Upper lobe of right lung (tissue), 1 donor: Measurements from ENCODE around the gene NNMT. TPM values are rescaled to one million over a fixed set of nuclear protein-coding genes. Genes with fewer than 3 reads are reported as not detected.

Experiments used
- ATAC-seq: fragments of 200-7000 bp; cut with Tn5 transposase; one replicate; pipeline ENCODE4 v1.9.1; 2020; ENCODE audit warnings: mild to moderate bottlenecking, moderate library complexity
- DNase-seq: peaks from one replicate; pipeline ENCODE4 v3.0.0-alpha.2; 2020
- H3K27ac ChIP-seq: fragments of 200-600 bp; one replicate; pipeline ENCODE4 v1.8.0; 2022
- H3K27me3 ChIP-seq: fragments of 200-600 bp; one replicate; pipeline ENCODE4 v1.8.0; 2022; ENCODE audit warnings: mild to moderate bottlenecking
- H3K36me3 ChIP-seq: fragments of 200-600 bp; one replicate; pipeline ENCODE4 v1.8.0; 2022
- H3K4me1 ChIP-seq: fragments of 200-600 bp; one replicate; pipeline ENCODE4 v1.8.0; 2022
- H3K4me3 ChIP-seq: fragments of 200-600 bp; one replicate; pipeline ENCODE4 v1.8.0; 2022; ENCODE audit warnings: mild to moderate bottlenecking
- H3K9me3 ChIP-seq: fragments of 200-600 bp; one replicate; pipeline ENCODE4 v1.8.0; 2022
- CTCF ChIP-seq: fragments of 200-600 bp; IDR thresholded peaks from one replicate; pipeline ENCODE4 v1.8.0; 2022; ENCODE audit warnings: antibody characterized with exemption
- intact Hi-C: fragments of 100-400 bp; cut with DNase I; formaldehyde crosslinking; loops from one replicate; pipeline ENCODE4 v1.11.0; 2022
- total RNA-seq: library from RNA; stranded (reverse); fragmentation: NEBNext Ultra II Directional; extraction: Animal tissue kit (Norgen Biotek cat#: 25700); gene quantifications from one replicate; pipeline ENCODE4 v1.2.1, GENCODE V29; 2021
- donor health status: DM: no; HTN: yes; CAD: no; lungs with severe emphysema.

The NNMT gene
- total RNA-seq, 1 donor from 2014 or later: 349 TPM

GRCh38 chr11:114256967-114257286, 39.3 kb upstream of the NNMT start:
- DNase-seq: no peak

DNA sequence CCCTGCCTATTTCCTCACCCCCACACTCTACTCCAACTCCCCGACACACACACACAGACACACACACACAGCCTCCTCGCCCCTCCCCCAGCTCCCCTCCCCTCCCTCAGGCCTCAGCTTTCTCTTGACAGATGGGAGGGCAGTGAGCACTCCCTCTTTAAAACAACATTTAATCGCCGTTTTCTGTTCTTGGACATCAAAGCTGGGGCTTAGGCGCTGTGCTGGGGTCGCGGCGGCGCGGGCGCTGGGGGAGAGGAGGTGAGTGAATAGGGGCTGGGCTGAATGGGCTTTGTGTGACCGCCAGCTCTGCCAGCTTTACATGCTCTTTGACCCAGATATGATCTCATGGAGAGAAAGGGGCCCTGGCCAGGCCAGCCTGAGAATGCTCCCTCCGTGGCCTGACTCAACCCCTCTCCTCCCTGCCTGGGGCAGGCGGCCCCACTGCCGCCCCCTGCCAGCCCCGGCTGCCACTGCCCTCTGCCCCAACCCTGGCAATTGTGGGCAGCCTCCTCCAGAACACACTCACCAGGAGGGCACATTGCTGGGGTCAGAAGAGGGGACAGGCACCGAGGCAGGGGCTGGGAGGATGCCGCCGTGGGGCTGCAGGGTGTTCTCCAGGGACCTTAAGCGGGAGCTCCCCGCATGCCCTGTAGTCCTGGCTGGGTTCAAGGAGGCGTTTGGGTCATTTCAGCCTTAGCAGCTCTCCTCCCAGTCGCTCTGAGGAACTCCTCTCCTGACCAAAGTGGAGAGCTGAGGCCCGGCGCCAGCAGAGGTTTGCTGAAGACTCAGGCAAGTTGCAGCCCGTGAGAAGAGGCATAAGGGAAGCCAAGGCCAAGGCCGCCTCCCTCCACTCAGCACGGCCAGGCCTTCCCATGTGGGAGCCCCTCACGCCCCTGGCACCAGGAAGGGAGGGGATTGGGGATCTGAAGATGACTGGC, 38.3 kb upstream of the NNMT start:
- H3K27ac ChIP-seq: peak overlapping the region; percentile 55
- H3K27me3 ChIP-seq: no peaks in the 10 kb centered on the region
- H3K4me1 ChIP-seq: peaks cover 32% of the 10 kb centered on the region
- H3K36me3 ChIP-seq: peaks cover 24% of the 10 kb centered on the region
- DNase-seq: peak; percentile 74
- no peaks in the 10 kb centered on the region for H3K9me3 ChIP-seq
- no peak overlapping the region for H3K4me3 ChIP-seq
- peak; percentile 25 for TF ChIP-seq CTCF
- ATAC-seq: peak; percentile 24
- intact Hi-C loops: loop anchor here (10.0 kb wide), 2 partner anchors 53 to 193 kb away; no protein-coding TSS in a partner anchor

More at GRCh38 chr11:114256967-114257286, 39.3 kb upstream of the NNMT start:
- H3K27me3 ChIP-seq: no peaks in the 10 kb centered on the region
- TF ChIP-seq CTCF: no peak
- H3K4me1 ChIP-seq: peaks cover 27% of the 10 kb centered on the region
- peaks cover 33% of the 10 kb centered on the region for H3K36me3 ChIP-seq
- intact Hi-C loops: loop anchor here (10.0 kb wide), 2 partner anchors 52 to 192 kb away; no protein-coding TSS in a partner anchor
- ATAC-seq: no peak
- H3K9me3 ChIP-seq: no peaks in the 10 kb centered on the region
- H3K27ac ChIP-seq: peak overlapping the region; percentile 55
- no peak overlapping the region for H3K4me3 ChIP-seq

DNA sequence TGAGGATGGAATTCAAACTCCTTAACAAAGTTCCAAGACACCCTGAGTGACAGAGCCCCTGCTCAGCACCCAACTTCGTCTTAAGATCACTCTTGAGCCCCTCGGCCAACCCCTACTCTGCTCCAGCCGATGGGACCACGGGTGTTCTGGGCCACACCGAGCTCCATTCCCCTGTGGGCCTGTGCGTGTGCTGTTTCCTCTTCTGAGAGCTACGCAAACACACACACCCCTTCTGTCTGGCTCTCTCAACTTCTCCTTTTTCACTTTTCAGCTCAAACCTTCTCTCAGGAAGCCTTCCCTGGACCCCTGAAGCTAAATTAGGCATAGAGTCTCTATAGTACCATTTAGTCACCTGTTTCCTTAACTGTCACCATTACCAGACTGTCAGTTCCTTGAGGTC, 37.5 kb upstream of the NNMT start:
- intact Hi-C loops: loop anchor here (10.0 kb wide), 2 partner anchors 54 to 194 kb away; no protein-coding TSS in a partner anchor
- H3K27ac ChIP-seq: peak overlapping the region; percentile 55
- no peak for TF ChIP-seq CTCF
- H3K4me3 ChIP-seq: no peak overlapping the region
- peaks cover 16% of the 10 kb centered on the region for H3K36me3 ChIP-seq
- no peaks in the 10 kb centered on the region for H3K27me3 ChIP-seq
- no peak for DNase-seq
- peak; percentile 38 for ATAC-seq
- H3K4me1 ChIP-seq: peaks cover 32% of the 10 kb centered on the region
- no peaks in the 10 kb centered on the region for H3K9me3 ChIP-seq

DNA sequence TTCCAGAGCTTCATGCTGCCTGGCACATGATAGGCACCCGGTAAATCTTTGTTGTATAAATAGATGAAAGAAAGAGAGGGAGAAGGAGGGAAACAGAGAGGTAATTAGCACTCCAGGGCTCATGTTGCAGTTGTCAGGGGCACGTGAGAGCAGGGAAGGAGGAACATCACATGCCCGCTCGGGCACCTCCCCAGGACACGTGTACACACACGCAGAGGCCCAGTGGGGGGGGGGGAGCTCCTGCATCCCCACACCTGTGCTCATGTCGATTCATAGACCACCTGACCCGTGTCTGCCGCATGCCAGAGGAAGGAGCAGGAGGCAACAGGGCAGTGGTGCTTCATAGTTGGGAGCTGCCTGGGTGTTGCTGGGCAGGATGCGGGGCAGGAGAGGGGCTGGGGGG, 37.1 kb upstream of the NNMT start:
- intact Hi-C loops: loop anchor here (10.0 kb wide), 2 partner anchors 54 to 194 kb away; no protein-coding TSS in a partner anchor
- Histone ChIP-seq H3K27ac (peak overlapping the region; percentile 55), H3K4me1 (peaks cover 32% of the 10 kb centered on the region), H3K27me3 (no peaks in the 10 kb centered on the region), H3K4me3 (no peak overlapping the region), H3K36me3 (peaks cover 12% of the 10 kb centered on the region), H3K9me3 (no peaks in the 10 kb centered on the region)
- peak; percentile 70 for DNase-seq
- peak; percentile 28 for ATAC-seq
- TF ChIP-seq CTCF: no peak

DNA sequence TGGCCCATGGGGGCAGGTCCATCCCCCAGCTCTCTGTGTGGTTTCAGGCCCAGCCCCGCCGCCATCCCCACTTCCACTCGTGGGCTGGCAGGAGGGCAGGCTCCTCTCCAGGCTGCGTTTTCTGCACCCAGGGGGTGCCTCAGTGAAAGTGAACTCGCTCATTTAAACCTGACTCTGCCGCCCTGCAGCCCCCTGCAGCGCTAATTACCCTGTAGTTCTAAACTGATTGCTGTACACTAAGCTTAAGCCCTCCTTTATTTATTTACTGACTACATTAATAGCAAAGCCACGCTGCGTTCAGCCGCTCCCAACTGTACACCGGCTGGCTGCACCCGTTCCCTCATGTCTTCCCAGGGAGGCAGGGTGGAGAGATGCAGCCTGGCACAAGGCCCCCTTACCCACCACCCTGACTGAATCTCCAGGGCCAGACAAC, 36.6 kb upstream of the NNMT start:
- DNase-seq (peak; percentile 64), ATAC-seq (no peak)
- no peaks in the 10 kb centered on the region for H3K9me3 ChIP-seq
- no peak overlapping the region for H3K4me3 ChIP-seq
- H3K27me3 ChIP-seq: no peaks in the 10 kb centered on the region
- intact Hi-C loops: loop anchor here (10.0 kb wide), 2 partner anchors 55 to 195 kb away; no protein-coding TSS in a partner anchor
- peaks cover 32% of the 10 kb centered on the region for H3K4me1 ChIP-seq
- peaks cover 8% of the 10 kb centered on the region for H3K36me3 ChIP-seq
- TF ChIP-seq CTCF: no peak
- H3K27ac ChIP-seq: peak overlapping the region; percentile 24
